DND-41 (cell line): ENCODE data around the gene EFCC1.

Experiments used
- ATAC-seq: fragments of 200-7000 bp; cut with Tn5 transposase; 3 replicates; pipeline ENCODE4 v1.9.1; 2021; ENCODE audit warnings: low read depth; ENCODE audit not compliant: insufficient read depth
- DNase-seq: peaks from one replicate; pipeline ENCODE4 v3.0.0-alpha.2; 2020
- H2AFZ ChIP-seq: 2 replicates; pipeline ENCODE4 v1.6.0; 2012; ENCODE audit warnings: low read depth, low read length
- H3K27ac ChIP-seq: 2 replicates; pipeline ENCODE4 v1.5.1; 2012; ENCODE audit warnings: low read length, inconsistent platforms
- H3K27me3 ChIP-seq: fragments of 200-600 bp; sonication (generic); 2 replicates; pipeline ENCODE4 v1.6.0; 2012; ENCODE audit warnings: low read length, mild to moderate bottlenecking, inconsistent platforms; ENCODE audit not compliant: insufficient read depth, poor library complexity
- H3K36me3 ChIP-seq: 2 replicates; pipeline ENCODE4 v1.5.1; 2012; ENCODE audit warnings: low read length, inconsistent platforms; ENCODE audit not compliant: insufficient read depth
- H3K4me1 ChIP-seq: 2 replicates; pipeline ENCODE4 v1.5.1; 2012; ENCODE audit warnings: mild to moderate bottlenecking, low read length; ENCODE audit not compliant: insufficient read depth
- H3K4me2 ChIP-seq: 2 replicates; pipeline ENCODE4 v1.6.0; 2012; ENCODE audit warnings: mild to moderate bottlenecking, moderate library complexity, low read length, inconsistent platforms; ENCODE audit not compliant: insufficient read depth
- H3K4me3 ChIP-seq, 2 experiments: fragments of 200-600 bp in 1 of 2; shearing (Covaris generic) in 1 of 2; 2 replicates each; pipeline ENCODE4 v1.5.1; 2012 to 2016; ENCODE audit warnings: inconsistent platforms in 2 of 2, low read length in 2 of 2, mild to moderate bottlenecking in 2 of 2, low read depth in 1 of 2, moderate library complexity in 1 of 2
- H3K79me2 ChIP-seq: 2 replicates; pipeline ENCODE4 v1.6.0; 2012; ENCODE audit warnings: low read length, inconsistent platforms; ENCODE audit not compliant: insufficient read depth
- H3K9ac ChIP-seq: 2 replicates; pipeline ENCODE4 v1.6.0; 2012; ENCODE audit warnings: low read depth, mild to moderate bottlenecking, inconsistent platforms, low read length, moderate library complexity
- H3K9me3 ChIP-seq: 2 replicates; pipeline ENCODE4 v1.5.1; 2012; ENCODE audit warnings: low read length, moderate library complexity, mild to moderate bottlenecking, inconsistent platforms; ENCODE audit not compliant: insufficient read depth, severe bottlenecking
- H4K20me1 ChIP-seq: 2 replicates; pipeline ENCODE4 v1.6.0; 2012; ENCODE audit warnings: low read length; ENCODE audit not compliant: insufficient read depth
- EZH2 ChIP-seq: IDR thresholded peaks from 3 replicates; pipeline ENCODE4 v1.6.1; 2012; ENCODE audit warnings: borderline replicate concordance, low read depth, mild to moderate bottlenecking, moderate library complexity, low read length, inconsistent platforms; ENCODE audit not compliant: severe bottlenecking
- TF ChIP-seq, protein P1 (sequence below): IDR thresholded peaks from 2 replicates; pipeline ENCODE4 v1.5.1; 2012; ENCODE audit warnings: borderline replicate concordance, low read length, moderate library complexity, mild to moderate bottlenecking; ENCODE audit not compliant: poor library complexity, severe bottlenecking; ENCODE audit errors: extremely low read depth

Gene EFCC1

DNA sequence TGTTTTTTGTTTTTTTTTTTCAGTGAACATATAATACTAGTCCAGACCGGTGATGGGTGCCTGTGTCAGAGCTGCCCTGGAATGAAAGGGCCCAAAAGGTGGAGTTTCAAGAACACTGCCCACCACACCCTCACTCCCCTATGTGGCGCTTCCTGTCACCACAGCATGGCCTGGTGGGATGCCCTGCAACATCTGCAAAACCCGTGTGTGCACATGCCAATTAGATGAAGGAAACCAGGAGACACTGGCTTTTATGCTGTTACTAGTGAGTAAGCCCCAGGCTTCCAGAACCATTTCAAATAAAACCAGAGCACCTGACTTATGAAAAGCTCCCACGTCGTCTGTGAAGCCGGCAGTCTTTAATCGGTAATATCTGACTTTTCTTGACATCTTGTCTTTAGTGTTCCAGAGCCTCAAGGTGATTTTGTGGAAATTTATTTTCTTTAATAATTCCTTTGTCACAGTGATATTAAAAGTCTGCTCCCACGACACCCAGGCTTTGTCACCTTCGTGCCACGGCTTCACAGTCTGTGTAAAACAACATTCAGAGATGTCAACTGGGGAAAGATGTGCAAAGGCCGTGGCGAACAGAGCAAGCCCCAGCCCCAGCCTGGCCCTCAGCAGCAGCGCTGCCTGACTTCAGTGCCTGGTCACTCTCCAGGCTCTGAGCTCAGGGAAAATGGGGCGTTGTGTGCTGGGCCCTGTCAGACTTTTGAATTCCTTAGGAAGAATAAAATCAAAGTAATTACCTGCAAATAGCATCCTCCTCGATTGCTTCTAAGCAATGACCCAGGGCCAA is 13.6 kb upstream of the EFCC1 start:
- no peak overlapping the region for H3K4me2 ChIP-seq
- DNase-seq (no peak), ATAC-seq (peak; percentile 49; the same call in 2 of the 3 replicates)
- H3K9ac ChIP-seq: no peak overlapping the region
- H3K27ac ChIP-seq: no peak overlapping the region
- no peak overlapping the region for H3K4me3 ChIP-seq
- H2AFZ ChIP-seq: no peak overlapping the region
- H3K27me3 ChIP-seq: no peaks in the 10 kb centered on the region
- no peaks in the 10 kb centered on the region for H4K20me1 ChIP-seq
- H3K4me1 ChIP-seq: no peaks in the 10 kb centered on the region
- no peak for TF ChIP-seq EZH2
- TF ChIP-seq, protein P1, sequence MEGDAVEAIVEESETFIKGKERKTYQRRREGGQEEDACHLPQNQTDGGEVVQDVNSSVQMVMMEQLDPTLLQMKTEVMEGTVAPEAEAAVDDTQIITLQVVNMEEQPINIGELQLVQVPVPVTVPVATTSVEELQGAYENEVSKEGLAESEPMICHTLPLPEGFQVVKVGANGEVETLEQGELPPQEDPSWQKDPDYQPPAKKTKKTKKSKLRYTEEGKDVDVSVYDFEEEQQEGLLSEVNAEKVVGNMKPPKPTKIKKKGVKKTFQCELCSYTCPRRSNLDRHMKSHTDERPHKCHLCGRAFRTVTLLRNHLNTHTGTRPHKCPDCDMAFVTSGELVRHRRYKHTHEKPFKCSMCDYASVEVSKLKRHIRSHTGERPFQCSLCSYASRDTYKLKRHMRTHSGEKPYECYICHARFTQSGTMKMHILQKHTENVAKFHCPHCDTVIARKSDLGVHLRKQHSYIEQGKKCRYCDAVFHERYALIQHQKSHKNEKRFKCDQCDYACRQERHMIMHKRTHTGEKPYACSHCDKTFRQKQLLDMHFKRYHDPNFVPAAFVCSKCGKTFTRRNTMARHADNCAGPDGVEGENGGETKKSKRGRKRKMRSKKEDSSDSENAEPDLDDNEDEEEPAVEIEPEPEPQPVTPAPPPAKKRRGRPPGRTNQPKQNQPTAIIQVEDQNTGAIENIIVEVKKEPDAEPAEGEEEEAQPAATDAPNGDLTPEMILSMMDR: no peak
- no peaks in the 10 kb centered on the region for H3K9me3 ChIP-seq
- H3K36me3 ChIP-seq: no peaks in the 10 kb centered on the region
- no peaks in the 10 kb centered on the region for H3K79me2 ChIP-seq

DNA sequence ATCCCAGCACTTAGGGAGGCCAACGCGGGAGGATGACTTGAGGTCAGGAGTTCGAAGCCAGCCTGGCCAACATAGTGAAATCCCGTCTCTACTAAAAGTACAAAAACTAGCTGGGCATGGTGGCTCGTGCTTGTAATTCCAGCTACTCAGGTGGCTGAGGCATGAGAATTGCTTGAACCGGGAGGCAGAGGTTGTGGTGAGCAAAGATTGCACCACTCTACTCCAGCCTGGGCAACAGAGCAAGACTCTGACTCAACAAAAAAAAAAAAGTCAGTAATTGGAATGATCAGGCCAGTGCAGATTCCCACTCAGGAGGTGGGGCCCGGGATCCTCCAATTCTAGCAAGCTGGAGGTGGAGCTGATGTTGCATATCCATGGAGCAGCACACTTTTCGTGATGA is 12.8 kb upstream of the EFCC1 start:
- Histone ChIP-seq H3K4me2 (no peak overlapping the region), H3K9me3 (no peaks in the 10 kb centered on the region), H3K4me3 (no peak overlapping the region), H3K4me1 (no peaks in the 10 kb centered on the region), H2AFZ (no peak overlapping the region), H3K27ac (no peak overlapping the region), H3K9ac (no peak overlapping the region), H3K36me3 (no peaks in the 10 kb centered on the region), H3K79me2 (no peaks in the 10 kb centered on the region), H4K20me1 (no peaks in the 10 kb centered on the region), H3K27me3 (no peaks in the 10 kb centered on the region)
- no peak for DNase-seq
- no peak for ATAC-seq
- no peak for TF ChIP-seq EZH2
- TF ChIP-seq, protein P1: no peak

DNA sequence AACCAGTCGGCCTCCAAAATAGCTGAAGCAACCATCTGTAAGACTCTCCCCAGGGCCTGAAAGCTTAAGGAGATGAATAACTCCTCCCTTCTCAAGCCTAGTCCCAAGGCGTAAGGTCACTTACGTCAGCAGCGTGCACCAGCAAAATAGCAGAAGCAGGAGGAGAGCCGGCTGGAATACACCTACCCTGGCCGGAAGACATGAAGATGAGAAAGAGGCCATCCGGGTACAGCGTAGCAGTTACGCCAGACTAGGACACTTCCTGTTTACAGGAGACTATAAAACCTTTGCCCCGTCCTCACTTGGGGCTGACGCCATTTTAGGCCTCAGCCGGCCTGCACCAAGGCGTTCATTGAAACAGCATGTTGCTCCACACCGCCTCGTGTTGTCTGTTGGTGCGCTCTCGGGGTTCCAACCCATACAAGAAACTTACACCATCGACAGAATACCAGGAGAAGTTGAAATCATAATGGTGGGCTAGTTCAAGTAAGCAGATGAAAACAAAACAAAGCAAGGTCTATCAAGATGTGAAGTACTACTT is 9.7 kb upstream of the EFCC1 start:
- Histone ChIP-seq H3K27ac (no peak overlapping the region), H3K79me2 (no peaks in the 10 kb centered on the region), H4K20me1 (no peaks in the 10 kb centered on the region), H3K4me3 (no peak overlapping the region), H3K36me3 (no peaks in the 10 kb centered on the region), H3K9ac (no peak overlapping the region), H3K4me1 (peaks cover 28% of the 10 kb centered on the region), H3K9me3 (no peaks in the 10 kb centered on the region), H2AFZ (0 out of 2 replicates have a peak overlapping the region, but pooled peaks have one; percentile 31), H3K27me3 (no peaks in the 10 kb centered on the region), H3K4me2 (no peak overlapping the region)
- TF ChIP-seq, protein P1: no peak
- no peak for TF ChIP-seq EZH2
- no peak for ATAC-seq
- no peak for DNase-seq
